ENCODE measurements around the gene EXOSC7.
A peak's percentile ranks its signal among the peaks of the same experiment; 100 is the strongest.

EXOSC7 gene

DNA sequence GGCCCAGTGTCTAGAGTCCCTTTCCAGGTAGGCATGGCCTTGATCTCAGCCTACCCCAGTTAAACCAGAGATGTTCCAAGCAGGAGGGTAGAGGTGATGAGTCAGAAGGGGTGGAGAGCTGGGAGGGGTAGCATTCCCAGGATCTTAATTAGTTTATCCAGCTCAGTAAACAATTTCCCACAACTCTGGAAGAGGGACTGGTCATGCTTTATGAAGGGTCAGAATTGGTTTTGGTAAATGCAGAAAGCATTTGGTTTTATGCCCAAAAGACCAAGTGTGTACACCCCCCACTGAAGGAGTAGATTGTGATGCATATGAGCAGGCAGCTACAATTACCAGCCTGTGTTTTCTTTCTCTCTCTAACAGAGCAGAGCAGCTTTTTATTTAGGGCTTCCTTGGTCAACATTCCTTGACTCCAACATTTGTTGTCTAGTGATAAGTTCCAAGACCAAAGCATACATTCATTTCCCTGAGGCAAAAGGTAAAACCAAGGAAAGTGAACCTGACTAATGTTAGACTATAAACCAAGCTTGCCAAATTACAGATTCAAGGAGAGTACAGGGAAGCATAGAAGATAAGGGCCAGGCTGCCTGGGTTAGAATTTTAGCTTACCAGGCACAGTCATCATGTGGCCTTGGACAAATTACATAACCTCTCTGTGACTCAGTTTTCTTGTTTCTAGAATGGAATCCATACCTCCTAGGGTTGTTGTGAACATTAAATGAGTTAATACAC is 17.6 kb downstream of the EXOSC7 start:
- DNase-seq: peak; percentile 81

DNA sequence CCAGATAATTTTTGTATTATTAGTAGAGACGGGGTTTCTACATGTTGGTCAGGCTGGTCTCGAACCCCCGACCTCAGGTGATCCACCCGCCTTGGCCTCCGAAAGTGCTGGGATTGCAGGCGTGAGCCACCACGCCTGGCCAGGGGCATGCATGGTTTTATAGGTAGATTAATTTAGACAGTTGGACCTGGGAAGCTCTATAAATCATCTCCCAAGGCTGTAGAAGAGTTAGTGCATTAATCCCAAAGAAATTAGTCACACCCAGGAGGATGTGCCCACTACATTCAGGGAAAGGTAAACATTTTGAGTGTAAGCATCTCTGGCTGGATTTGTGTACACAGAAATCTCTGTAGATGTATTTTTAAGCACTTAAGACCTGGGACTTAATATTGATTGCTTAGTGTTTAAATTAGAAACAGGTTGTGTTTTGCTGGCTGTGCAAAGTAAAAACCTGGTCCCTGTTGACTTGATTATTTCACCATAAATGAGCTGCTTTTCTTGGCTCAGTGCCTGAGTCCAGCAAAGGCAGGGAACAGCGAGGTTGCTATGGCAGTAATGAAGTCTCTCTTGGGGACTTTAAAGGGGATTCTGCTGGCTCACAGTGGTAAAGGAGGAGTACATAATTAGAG is 19.2 kb downstream of the EXOSC7 start:
- peak; percentile 47 for DNase-seq

DNA sequence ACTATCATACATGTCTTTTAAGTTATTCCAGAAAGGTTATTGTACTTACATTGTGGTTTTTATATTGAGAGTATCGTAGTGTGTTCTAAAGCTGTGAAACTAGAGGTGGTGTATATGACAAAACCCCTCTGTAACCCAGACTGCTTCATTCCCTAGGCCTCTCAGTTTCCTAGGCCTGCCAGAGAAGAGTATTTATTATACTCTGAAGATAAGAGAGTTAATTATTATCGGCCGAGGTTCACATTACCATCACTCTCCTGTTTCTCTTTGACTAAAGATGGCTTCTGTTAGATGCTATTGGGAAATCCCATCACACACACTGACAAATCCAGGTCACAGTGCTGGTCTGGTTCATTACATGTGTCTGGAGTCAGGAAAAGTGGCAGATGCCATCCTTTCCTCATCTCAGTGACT is 20.5 kb downstream of the EXOSC7 start:
- peak; percentile 71 for DNase-seq

DNA sequence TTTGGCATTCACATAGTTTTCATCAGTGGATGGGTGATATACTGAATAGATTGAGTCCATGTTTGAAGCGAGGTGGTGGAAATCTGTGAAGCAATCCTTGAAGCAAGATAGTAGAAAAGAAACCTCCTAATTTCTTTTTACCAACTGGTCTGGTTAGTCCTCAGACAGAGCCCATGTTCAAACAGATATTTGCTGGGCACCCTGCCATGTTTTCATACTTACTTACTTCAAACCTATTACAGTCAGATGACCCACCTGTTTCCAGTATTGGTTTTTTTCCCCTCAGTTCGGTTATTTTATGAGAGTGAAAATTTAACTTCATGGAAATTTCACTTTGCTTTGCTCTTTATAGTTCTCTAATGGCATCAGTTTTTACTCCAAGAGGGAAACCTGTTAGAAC is 23.7 kb downstream of the EXOSC7 start:
- DNase-seq: no peak

DNA sequence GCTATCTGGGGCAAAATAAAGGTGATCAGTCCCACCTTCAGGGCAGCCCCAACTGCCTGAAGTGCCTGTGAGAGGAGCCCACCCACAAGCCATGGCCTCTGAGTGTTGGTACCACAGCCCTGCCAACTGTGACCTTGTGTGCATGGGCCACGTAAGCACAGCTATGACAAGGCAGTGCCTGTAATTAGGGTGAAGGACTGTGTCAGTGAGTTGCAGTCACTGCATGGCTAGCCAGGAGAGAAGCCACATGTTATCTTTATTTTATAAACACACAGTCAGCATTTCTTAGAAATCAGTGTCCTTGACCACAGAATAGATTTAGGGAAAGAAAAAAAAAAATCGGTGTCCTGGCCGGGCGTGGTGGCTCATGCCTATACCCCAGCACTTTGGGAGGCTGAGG is 24.8 kb downstream of the EXOSC7 start:
- no peak for DNase-seq

DNA sequence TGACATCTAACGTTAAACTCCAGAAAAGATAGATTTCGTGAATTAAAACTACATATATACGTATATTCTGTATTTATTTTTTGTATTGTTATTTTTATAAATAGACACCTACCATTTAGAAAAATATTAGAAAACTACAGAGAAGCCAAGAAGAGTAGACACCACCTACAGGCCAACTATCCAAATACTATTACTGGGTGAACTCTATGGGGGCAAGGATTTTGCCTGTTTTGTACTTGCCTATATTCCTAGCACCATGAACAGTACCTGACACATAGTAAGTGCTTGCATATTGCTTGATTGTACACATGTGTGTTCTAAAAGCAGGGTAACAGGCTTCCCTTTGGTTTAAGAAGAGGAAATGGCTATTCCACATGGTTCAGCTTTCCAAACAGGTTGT is 25.7 kb downstream of the EXOSC7 start:
- DNase-seq: no peak

DNA sequence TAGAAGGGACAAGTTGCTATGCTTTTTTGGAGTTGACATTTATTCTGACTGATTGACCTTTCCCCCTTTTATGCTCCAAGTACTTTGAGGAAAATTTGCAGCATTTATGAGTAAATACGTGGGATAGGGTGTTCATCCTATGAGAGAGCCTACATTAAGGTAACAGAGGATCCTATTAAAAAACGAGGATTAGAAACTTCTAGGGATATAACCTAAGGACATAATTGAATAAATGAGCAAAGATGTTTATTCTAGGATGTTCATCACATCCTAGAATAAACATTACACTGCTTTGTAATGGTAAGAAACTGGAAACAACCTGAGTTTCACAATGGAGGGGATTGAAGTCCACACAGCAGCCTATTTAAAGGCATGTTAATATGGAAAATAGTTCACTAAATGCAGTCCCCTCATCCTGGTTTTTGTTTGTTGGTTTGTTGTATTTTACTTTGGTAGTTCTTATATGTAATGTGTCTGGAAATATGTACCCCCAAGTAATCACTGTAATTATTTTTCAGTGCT is 26.2 kb downstream of the EXOSC7 start:
- no peak for DNase-seq

DNA sequence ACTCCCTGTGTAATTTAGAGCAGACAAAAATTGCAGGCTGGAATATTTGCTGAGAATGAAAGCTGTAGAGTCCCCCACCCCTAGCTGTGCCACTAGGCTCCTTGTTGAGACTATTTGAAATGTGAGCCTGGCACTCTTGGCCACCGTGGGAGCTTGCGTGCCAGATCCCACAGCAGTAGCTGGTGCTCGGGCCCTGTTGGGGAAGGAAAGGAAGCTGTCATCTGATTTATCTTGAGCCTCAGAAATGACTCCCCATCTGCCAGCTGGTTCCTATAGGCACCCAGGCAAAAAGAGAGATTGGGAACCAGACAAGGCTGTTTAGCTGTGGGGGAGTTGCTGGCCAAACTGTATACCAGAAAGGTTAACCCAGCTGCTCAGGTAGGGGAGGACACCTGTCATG is 26.7 kb downstream of the EXOSC7 start:
- no peak for DNase-seq

DNA sequence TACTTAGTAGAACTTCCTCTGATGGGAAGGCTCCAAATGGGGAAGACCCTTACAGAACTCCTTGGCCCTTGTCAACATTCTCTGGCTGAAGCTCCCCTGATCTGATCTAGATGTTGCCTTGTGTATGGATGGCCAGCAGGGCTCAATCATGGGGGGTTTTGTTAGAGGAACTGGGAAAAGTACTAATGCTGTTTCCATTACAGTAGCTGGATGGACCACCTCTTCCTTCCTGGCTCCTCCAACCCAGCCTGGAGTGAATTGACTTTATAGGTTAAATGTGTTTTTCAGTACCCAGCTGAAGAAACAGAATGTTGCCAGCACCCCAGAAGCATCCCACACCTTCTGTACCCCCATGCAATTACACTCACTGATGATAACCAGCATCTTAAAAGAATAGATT is 27.4 kb downstream of the EXOSC7 start:
- no peak for DNase-seq

DNA sequence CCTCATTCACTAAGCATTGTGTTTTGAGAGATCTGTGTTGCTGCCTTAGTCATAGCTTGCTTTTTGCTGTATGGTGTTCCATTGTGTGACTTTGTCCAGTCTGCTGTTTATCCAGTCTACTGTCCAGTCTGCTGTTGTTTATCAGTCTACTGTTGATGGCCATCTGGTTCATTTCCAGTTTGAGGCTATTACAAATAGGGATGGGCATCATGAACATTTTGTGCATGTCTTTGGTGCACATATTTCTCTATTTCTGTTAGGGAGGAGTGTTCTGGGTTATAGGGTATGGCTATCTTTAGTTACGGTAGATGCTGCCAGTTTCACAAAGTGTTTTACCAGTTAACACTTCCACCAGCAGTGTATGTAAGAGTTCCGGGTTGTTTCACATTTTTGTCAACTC is 27.8 kb downstream of the EXOSC7 start:
- no peak for DNase-seq

DNA sequence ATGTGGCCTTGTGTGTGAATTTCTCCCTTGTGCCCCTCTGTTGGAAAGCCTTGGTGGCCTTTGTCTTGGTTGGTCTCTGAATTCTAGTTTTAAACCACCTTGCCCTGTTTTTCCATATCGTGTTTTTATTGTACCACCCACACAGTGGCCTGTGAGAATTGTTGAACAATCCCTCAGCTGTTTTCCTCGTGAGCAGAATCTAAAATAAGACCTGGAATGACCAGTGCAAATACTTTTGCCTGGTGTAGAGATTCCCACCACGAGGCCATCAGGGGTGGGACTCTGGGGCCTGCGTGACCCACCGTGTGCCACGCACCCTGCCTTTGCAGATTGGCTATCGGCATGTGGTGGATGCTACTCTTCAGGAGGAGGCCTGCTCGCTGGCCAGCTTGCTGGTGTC is 31.0 kb downstream of the EXOSC7 start:
- DNase-seq: no peak

DNA sequence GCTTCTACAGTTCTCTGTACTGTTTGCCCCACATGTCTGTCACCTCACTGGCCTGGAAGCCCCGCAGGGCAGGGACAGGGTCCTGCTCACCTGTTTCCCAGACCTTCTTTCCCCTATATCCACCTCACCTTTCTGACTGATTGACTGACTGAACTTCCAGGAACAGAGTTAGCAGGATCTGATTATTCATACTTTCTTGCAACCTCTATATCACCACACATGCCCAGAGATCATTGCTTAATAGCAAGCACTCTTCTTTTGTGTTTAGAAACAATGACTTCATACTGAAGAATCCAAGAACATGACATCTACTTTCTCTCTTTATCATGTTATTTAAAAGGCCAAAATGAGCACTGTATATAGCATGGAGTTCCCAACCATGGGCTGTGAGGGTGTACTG is 32.1 kb downstream of the EXOSC7 start:
- DNase-seq: peak; percentile 65

DNA sequence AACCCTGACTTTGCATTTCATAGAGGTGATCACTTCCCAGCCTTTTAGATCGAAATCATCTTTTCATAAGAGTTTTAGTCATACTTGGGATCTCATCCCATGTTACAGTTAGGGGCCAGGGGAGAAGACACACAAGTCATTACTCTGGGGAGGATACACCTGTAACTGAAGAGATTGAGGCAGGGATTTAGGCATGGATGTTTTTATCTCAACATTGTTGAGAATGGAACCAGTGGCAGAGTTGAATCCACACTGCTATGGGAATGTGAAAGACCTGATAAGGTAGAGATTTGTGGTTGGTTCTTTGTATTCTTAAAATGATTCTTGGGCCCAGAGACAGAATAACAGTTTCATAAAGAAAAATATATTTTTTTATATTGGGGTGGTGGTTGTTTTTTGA is 33.8 kb downstream of the EXOSC7 start:
- no peak for DNase-seq

DNA sequence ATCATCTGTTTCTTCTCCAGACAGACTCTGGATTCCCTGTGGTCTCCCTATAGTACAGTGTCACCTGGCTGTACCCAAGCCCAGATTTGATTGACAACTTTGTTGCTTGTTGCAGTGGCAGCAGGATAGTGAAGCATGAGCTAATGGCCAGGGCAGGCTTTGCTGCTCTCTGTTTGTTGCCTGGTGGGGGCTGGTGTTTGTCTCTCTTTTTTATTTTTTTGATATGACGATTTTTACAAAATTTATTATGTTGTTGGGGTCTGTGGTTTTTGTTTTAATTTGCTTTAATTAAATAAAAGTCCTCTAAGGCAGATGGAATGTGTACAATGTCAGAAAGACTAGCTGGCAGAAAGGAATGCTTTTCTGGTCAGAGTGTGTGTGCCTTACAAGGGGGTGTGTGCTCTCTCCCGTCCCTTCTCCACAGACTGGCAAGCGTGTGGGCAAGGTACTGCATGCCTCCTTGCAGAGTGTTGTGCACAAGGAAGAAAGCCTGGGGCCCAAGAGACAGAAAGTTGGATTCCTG is 34.8 kb downstream of the EXOSC7 start:
- peak; percentile 96 for DNase-seq

DNA sequence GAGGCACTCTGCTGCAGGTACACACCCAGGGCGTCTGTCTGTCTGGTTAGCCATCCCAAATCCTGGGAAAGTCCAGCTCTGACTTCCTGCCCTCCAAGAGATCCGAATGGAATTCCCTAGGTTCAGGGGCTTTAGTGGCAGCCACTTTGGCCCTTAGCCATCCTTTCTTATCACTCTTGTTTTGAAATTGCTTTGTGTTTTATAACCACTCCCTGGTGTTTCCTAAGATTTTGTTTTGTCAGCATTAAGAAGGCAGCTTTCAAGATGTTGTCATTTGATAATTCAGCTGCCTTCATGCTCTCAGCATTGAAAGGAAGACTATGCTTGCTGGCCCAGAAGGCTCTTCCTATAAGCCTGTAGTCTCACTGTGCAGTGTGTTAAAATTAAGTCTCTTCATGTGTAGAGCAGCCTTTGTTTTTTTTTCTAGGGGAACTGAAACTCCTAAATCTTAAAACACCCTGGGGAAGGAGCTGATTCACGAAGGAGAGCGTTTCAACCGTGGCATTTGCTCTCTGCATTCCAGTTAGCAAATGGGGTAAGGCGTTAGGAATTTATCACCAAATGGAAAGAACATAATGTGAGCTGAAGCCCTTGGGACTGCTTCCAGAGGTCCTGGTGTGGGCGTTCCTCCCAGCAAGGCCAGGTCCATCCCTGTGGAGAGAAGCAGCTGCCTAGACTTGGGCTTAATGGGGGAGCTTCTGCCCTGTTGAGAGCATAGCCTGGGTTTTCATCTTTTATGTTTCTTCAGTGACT is 35.9 kb downstream of the EXOSC7 start:
- DNase-seq: peak; percentile 94

DNA sequence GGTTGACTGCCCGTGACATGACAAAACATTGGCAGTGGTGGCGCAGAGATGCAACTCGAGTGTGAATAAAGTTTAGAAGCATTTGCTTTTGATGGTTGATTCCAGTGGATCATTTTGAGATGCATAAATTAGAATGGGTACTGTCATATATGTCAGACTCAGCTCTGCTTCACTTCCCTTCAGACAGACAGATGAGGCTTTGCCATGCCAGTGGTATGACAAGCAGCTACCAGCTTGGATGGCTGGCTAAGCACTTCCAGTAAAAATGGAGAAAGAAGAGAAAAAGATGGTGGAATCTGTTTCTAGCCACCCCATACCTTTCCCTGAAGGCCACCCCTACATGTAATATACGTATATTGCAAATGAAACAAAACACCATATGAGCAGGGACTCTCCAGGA is 36.5 kb downstream of the EXOSC7 start:
- DNase-seq: no peak

DNA sequence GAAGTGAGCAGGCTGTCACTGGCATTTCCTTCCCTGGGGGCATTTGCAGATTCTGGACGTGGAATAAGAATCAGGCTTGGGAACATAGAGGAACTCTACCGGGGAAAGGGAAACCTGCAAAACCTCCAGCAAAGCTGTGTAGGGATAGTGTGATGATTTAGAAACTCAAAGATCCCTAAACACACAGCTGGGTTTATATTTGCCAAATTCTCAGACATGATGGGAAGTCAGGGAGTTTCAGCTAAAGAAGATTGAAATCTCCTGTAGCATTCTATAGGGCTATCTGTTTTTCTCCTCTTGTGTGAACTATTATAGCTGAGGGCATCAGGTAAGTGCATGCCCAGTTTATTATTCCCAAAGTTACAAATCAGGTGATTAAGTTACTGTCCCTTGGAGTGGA is 40.9 kb downstream of the EXOSC7 start:
- DNase-seq: no peak

DNA sequence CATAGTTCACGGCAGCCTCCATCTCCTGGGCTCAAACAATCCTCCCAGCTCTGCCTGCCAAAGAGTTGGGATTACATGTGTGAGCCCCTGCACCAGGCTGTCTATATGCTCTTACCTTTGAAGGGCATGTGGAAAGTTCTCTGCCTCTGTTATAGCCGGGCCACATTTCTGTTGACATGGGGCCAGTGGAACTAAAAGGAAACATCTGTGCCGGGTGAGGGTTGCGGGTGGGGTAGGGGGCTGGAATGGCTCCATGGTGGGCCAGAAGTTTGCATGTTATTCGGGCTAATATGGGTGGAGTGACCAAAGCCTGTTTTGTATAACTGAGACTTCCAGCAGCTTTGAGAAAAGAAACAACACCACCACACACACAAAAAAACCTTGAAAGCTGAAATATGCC is 41.8 kb downstream of the EXOSC7 start:
- DNase-seq: no peak

DNA sequence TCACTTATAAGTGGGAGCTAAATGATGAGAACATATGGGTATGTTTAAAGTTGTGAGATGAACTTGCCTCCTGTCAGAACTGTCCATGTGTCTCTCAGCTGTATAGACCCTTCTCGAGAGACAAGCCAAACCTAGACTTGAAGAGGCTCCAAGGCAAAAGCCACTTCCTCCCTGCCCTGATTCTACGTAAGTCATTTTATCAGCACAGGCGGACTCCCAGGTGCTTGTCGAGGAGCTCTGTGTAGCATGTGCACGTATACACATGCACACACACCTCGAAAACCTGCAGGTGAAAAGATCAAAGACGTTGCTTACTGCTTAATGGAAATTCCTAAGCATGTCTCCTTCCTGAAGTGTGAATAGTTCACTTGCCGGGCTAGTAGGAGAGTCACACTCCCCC is 44.5 kb downstream of the EXOSC7 start:
- no peak for DNase-seq

DNA sequence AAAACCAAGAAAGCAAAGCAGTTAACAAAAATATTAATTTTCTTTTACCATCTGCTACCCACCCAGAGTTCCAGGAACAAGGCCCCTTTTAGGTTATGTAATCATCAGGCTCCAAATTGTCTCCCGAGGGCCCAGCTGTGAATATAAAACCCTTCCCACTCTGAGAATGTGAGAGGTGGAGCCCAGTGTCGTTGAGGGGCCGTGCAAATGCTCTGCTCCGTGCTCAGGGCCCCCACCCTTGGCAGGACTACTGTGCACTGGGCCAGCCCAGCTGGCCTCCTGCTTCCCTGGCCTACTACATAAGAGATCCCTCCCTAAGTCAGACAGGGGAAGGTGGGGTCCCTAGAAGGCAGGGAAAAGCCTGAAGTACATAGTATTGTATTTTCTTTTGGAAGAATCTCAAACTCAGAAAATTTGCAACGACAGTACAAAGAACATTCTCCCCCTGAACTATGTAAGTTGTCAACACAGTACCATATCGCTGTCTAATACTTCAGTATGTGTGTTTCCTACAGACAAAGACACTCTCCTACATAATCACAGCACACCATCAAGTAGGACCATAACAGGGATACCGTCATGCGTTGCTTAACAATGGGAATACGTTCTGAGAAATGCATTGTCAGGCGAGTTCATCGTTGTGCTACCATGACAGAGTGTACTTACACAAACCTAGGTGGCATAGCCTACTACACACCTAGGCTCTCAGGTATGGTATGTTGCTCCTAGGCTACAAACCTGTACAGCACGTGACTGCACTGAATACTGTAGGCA is 45.7 kb downstream of the EXOSC7 start:
- DNase-seq: no peak

DNA sequence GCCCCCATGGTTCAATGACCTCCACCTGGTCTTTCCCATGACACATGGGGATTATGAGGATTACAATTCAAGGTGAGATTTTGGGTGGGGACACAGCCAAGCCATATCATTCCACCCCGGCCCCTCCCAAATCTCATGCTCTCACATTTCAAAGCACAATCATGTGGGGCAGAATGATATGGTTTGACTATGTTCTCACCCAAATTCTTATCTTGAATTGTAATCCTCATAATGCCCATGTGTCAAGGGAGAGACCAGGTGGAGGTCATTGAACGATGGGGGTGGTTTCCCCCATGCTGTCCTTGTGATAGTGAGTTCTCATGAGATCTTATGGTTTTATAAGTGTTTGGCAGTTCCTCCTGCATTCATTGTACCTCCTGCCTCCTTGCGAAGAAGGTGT is 47.6 kb downstream of the EXOSC7 start:
- DNase-seq: no peak

DNA sequence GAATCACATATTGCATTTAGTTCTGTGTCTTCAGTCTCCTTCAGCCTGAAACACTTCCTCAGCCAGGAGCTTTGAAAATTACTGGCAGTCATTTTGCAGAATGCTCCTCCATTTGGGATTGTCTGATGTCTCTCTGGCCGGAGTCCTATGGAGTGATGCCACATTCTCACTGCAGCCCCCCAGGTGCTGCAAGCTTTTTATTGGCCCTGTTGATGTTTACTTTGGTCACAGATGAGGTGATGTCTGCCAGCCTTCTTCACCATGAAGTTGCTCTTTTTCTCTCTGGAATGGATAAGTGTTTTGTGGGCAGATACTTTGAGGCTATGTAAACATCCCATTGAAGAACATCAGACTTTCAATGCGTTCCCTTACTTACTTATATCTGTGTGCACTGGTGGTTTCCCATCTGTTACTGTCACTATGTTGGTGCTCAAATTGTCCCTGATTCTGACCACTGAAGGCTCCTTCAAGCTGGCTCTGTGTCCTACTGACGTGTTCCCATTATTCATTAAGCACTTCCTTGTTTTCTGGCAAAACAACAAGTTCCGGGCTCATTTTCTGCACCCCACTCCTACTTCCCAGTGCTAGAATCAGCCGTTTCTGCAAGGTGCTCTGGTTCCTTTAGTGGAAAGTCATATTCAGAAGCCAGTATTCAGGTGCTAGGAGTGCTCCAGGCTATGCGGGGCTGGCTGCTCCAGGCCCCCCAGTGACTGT is 48.7 kb downstream of the EXOSC7 start:
- DNase-seq: peak; percentile 21
